Activated CD8-positive, alpha-beta memory T cell treated with anti-CD3 and anti-CD28 coated beads for 1 hour (primary cell): ENCODE measurements around the gene SPSB1.
A peak's percentile ranks its signal among the peaks of the same experiment; 100 is the strongest.

Source experiments
- DNase-seq, 2 donors: peaks; one replicate each; pipeline ENCODE4 v3.0.0-alpha.2; 2020; ENCODE audit warnings: low read depth in 1 of 2; ENCODE audit errors: extremely low read depth in 1 of 2

Gene SPSB1

GRCh38 chr1:9292361-9293240 is at the start of gene SPSB1:
Gene SPSB1, plus strand, starts transcription at chr1:9292894. Its CDS starts 62,998 bp downstream, at chr1:9355892.
- peak; percentile 16 to 47 for DNase-seq

GRCh38 chr1:9243066-9243739 is 49.5 kb upstream of the SPSB1 start:
- DNase-seq = no peak

- DNase-seq = no peak
Observed at GRCh38 chr1:9244501-9245229, 48.0 kb upstream of the SPSB1 start.

- no peak for DNase-seq
Observed at GRCh38 chr1:9245230-9245619, 47.5 kb upstream of the SPSB1 start.

GRCh38 chr1:9245661-9246060 is 47.0 kb upstream of the SPSB1 start:
- DNase-seq = no peak

- no peak for DNase-seq
Observed at GRCh38 chr1:9246215-9246614, 46.5 kb upstream of the SPSB1 start.

GRCh38 chr1:9246841-9247785 is 45.6 kb upstream of the SPSB1 start:
- no peak for DNase-seq

GRCh38 chr1:9247894-9248293 is 44.8 kb upstream of the SPSB1 start:
- DNase-seq = no peak

- no peak for DNase-seq
Observed at GRCh38 chr1:9248341-9249262, 44.1 kb upstream of the SPSB1 start.

- DNase-seq = no peak
Observed at GRCh38 chr1:9249263-9249533, 43.5 kb upstream of the SPSB1 start.

GRCh38 chr1:9249534-9250410 is 42.9 kb upstream of the SPSB1 start:
- DNase-seq = no peak

GRCh38 chr1:9250411-9251381 is 42.0 kb upstream of the SPSB1 start:
- no peak for DNase-seq

GRCh38 chr1:9251501-9251900 is 41.2 kb upstream of the SPSB1 start:
- no peak for DNase-seq

- DNase-seq = no peak
Observed at GRCh38 chr1:9253004-9253403, 39.7 kb upstream of the SPSB1 start.

- no peak for DNase-seq
Observed at GRCh38 chr1:9253453-9254105, 39.1 kb upstream of the SPSB1 start.

- no peak for DNase-seq
Observed at GRCh38 chr1:9256332-9256731, 36.4 kb upstream of the SPSB1 start.

- DNase-seq = no peak
Observed at GRCh38 chr1:9257851-9258250, 34.8 kb upstream of the SPSB1 start.
